K562 (cell line): ENCODE data around the gene ATXN1. TPM values are rescaled to one million over a fixed set of nuclear protein-coding genes. Genes with fewer than 3 reads are reported as not detected.

Experiments
- ATAC-seq: fragments of 200-7000 bp; cut with Tn5 transposase; 3 replicates; pipeline ENCODE4 v1.9.1; 2020; ENCODE audit warnings: moderate library complexity
- BruUV-seq: library from RNA; stranded (reverse); fragments of 400-500 nt; replicated peaks from 2 replicates; lab custom pipeline; 2021; lab: Mats Ljungman, UMichigan
- CTCF ChIA-PET: fragments of 300-600 bp; formaldehyde crosslinking; extraction: SDS; loops from one replicate; lab custom pipeline; 2021; ENCODE audit warnings: low intra/inter-chr PET ratio; lab: Yijun Ruan, JAX
- POLR2A ChIA-PET: fragments of 300-600, 350-650 bp; sonication (Branson Sonifier 250); formaldehyde crosslinking; extraction: SDS; loops from one replicate; lab custom pipeline; 2021; ENCODE audit warnings: antibody characterized with exemption, inconsistent platforms; lab: Yijun Ruan, JAX
- DNase-seq, 4 experiments: peaks; one replicate each; pipeline versions ENCODE4 v3.0.0 to v3.0.0-alpha.2; 2011 to 2018; ENCODE audit warnings: low spot score in 3 of 4, mixed read lengths in 3 of 4; ENCODE audit errors: extremely low read depth in 1 of 4
- FAIRE-seq: peaks from 2 replicates; lab custom pipeline; 2011; peaks lifted over from hg19 to GRCh38; lab: Jason Lieb, UNC
- H2AFZ ChIP-seq: 2 replicates; pipeline ENCODE4 v1.6.0; 2011; ENCODE audit warnings: low read depth, low read length, control low read depth, inconsistent platforms
- H3K27ac ChIP-seq: fragments of 200-600 bp; 3 replicates; pipeline ENCODE4 v1.8.0; 2011; ENCODE audit warnings: low read depth, mild to moderate bottlenecking, control low read depth, inconsistent platforms, low read length, moderate library complexity, mixed read lengths; ENCODE audit errors: extremely low read depth
- H3K27me3 ChIP-seq, 2 experiments: fragments of 300-600 bp in 1 of 2; 2 replicates in 1 of 2; 3 replicates in 1 of 2; pipeline versions ENCODE4 v1.6.0 to v1.8.0; 2011; ENCODE audit warnings: inconsistent platforms in 2 of 2, low read length in 2 of 2, mild to moderate bottlenecking in 1 of 2, mixed read lengths in 1 of 2, moderate library complexity in 1 of 2; ENCODE audit not compliant: control insufficient read depth in 2 of 2, insufficient read depth in 2 of 2
- H3K36me3 ChIP-seq: fragments of 300-600 bp; 3 replicates; pipeline ENCODE4 v1.8.0; 2011; ENCODE audit warnings: mild to moderate bottlenecking, low read length, inconsistent platforms; ENCODE audit not compliant: control insufficient read depth, insufficient read depth
- H3K4me1 ChIP-seq, 2 experiments: fragments of 200-600 bp in 1 of 2; replicated peaks in 1 of 2; 2 replicates in 1 of 2; 3 replicates in 1 of 2; pipeline versions ENCODE4 v1.5.1 to v1.8.0; 2011; ENCODE audit warnings: inconsistent platforms in 2 of 2, low read length in 2 of 2, mild to moderate bottlenecking in 1 of 2, mixed read lengths in 1 of 2, moderate library complexity in 1 of 2; ENCODE audit not compliant: control insufficient read depth in 2 of 2, insufficient read depth in 2 of 2
- H3K4me2 ChIP-seq: 2 replicates; pipeline ENCODE4 v1.6.1; 2011; ENCODE audit warnings: low read length, control low read depth, inconsistent platforms, mixed read lengths; ENCODE audit not compliant: insufficient read depth
- H3K4me3 ChIP-seq: fragments of 200-600 bp; sonication (generic), shearing (Covaris generic); 2 replicates; pipeline ENCODE4 v1.5.1; 2016; ENCODE audit warnings: control low read depth, inconsistent platforms
- H3K79me2 ChIP-seq: fragments of 200-600 bp; 3 replicates; pipeline ENCODE4 v1.8.0; 2011; ENCODE audit warnings: low read length, inconsistent platforms; ENCODE audit not compliant: control insufficient read depth, insufficient read depth
- H3K9ac ChIP-seq, 2 experiments: 2 replicates each; pipeline versions ENCODE4 v1.6.0 to v1.6.1; 2011; ENCODE audit warnings: low read depth in 2 of 2, low read length in 2 of 2, control low read depth in 1 of 2, inconsistent platforms in 1 of 2, mild to moderate bottlenecking in 1 of 2, mixed read lengths in 1 of 2; ENCODE audit not compliant: insufficient read depth in 1 of 2
- H3K9me1 ChIP-seq: one replicate; pipeline ENCODE4 v1.6.0; 2011; ENCODE audit warnings: inconsistent platforms, mild to moderate bottlenecking, low read length, moderate library complexity; ENCODE audit not compliant: control insufficient read depth, insufficient read depth
- H3K9me3 ChIP-seq: replicated peaks from 2 replicates; pipeline ENCODE4 v1.5.1; 2011; ENCODE audit warnings: low read depth, low read length, inconsistent platforms; ENCODE audit not compliant: control insufficient read depth, insufficient read depth
- H4K20me1 ChIP-seq: replicated peaks from 2 replicates; pipeline ENCODE4 v1.6.1; 2011; ENCODE audit warnings: low read length, inconsistent platforms, mixed read lengths; ENCODE audit not compliant: control insufficient read depth, insufficient read depth
- CC2D1A ChIP-seq: fragments of 450-650 bp; IDR thresholded peaks from 2 replicates; pipeline ENCODE4 v1.6.1; 2017; ENCODE audit warnings: mild to moderate bottlenecking
- CCAR2 ChIP-seq: fragments of 200-400 bp; formaldehyde crosslinking; IDR thresholded peaks from 2 replicates; pipeline ENCODE4 v1.6.1; 2017; ENCODE audit warnings: mild to moderate bottlenecking, low read depth, low read length
- EWSR1 ChIP-seq: fragments of 450-650 bp; IDR thresholded peaks from 2 replicates; pipeline ENCODE4 v1.6.1; 2018; ENCODE audit warnings: borderline replicate concordance, mild to moderate bottlenecking, low read depth, moderate library complexity; ENCODE audit not compliant: partially characterized antibody
- HCFC1 ChIP-seq: IDR thresholded peaks from 2 replicates; pipeline ENCODE4 v1.6.1; 2012; ENCODE audit warnings: low read depth, low read length, improper control_type of control experiment
- HDAC8 ChIP-seq: fragments of 450-650 bp; IDR thresholded peaks from 2 replicates; pipeline ENCODE4 v1.6.1; 2016; ENCODE audit warnings: mild to moderate bottlenecking, missing genetic modification characterization, moderate library complexity, missing compliant biosample characterization
- JUN ChIP-seq, 2 experiments: sonication (generic) in 1 of 2; formaldehyde crosslinking in 1 of 2; IDR thresholded peaks; 2 replicates each; pipeline versions ENCODE4 v1.6.1 to v1.8.0; 2012 to 2022; ENCODE audit warnings: borderline replicate concordance in 2 of 2, mild to moderate bottlenecking in 2 of 2, improper control_type of control experiment in 1 of 2, low read depth in 1 of 2, low read length in 1 of 2, missing genetic modification reagents in 1 of 2
- RHOXF2B ChIP-seq: fragments of 250-450 bp; sonication (Bioruptor Pico); conservative IDR thresholded peaks from 2 replicates; pipeline ENCODE4 v1.5.1; 2021
- SAFB2 ChIP-seq: fragments of 200-400 bp; formaldehyde crosslinking; IDR thresholded peaks from 2 replicates; pipeline ENCODE4 v1.6.1; 2018; ENCODE audit warnings: borderline replicate concordance, low read length, low read depth, moderate library complexity; ENCODE audit not compliant: severe bottlenecking
- ZBTB26 ChIP-seq: fragments of 450-650 bp; formaldehyde crosslinking; IDR thresholded peaks from 2 replicates; pipeline ENCODE4 v1.4.0; 2022; ENCODE audit warnings: missing genetic modification characterization
- ZNF282 ChIP-seq: sonication (generic); formaldehyde crosslinking; IDR thresholded peaks from 2 replicates; pipeline ENCODE4 v1.8.1; 2023; ENCODE audit warnings: missing genetic modification reagents
- WGBS: fragments of 100-300 bp; shearing (Covaris generic); methylation state at CpG from one replicate; pipeline ENCODE4 v1.1.6; 2016; ENCODE audit warnings: low coverage, mixed read lengths; ENCODE audit not compliant: insufficient coverage; ENCODE audit errors: missing lambda C conversion rate; 5-methylcytosine and 5-hydroxymethylcytosine counted together
- in situ Hi-C: fragments of 300-500 bp; cut with MboI; formaldehyde crosslinking; loops from 4 replicates; pipeline ENCODE4 v1.15.0; 2018; ENCODE audit warnings: inconsistent platforms, mixed read lengths
- intact Hi-C: fragments of 100-400 bp; cut with micrococcal nuclease; formaldehyde crosslinking; loops from 2 replicates; pipeline ENCODE4 v1.14.2; 2022
- polyA plus RNA-seq, 8 experiments: library from polyadenylated mRNA; depleted of rRNA in 4 of 8; stranded (reverse) in 5 of 8; unstranded in 3 of 8; fragments of >200 nt; fragmentation: Nextera tagmentation in 2 of 8; fragmentation: Illumina TruSeq in 1 of 8; extraction: Ambion mirVana in 2 of 8; extraction: Trizol in 1 of 8; gene quantifications; 2 replicates each; pipeline versions ENCODE4 v1.2.1 to v1.2.3, GENCODE V29; 2011 to 2014; ENCODE audit warnings: inconsistent platforms in 1 of 8, missing spikeins in 1 of 8
- total RNA-seq, 7 experiments: library from RNA; depleted of rRNA in 6 of 7; stranded (reverse); fragments of >200 nt in 6 of 7; fragmentation: Illumina TruSeq in 2 of 7; extraction: Trizol in 2 of 7; gene quantifications; 2 replicates each; pipeline versions ENCODE4 v1.2.1 to v1.2.3, GENCODE V29; 2011 to 2021; ENCODE audit warnings: low replicate concordance in 1 of 7
- TF ChIP-seq, protein P1 (sequence below): sonication (generic); formaldehyde crosslinking; IDR thresholded peaks from 2 replicates; pipeline ENCODE4 v1.5.0; 2020; ENCODE audit warnings: missing genetic modification reagents

The ATXN1 gene
- total and polyA plus RNA-seq, 9 of the 15 experiments (the other 6 are each of a cell fraction or from before 2014, with no cell fraction given) = under 0.01 to 1.2 (median 0.58) TPM

GRCh38 chr6:16542070-16542469 lies 219.2 kb downstream of the ATXN1 start:
- Histone ChIP-seq H3K27me3 (peaks cover 5 to 37% of the 10 kb centered on the region in 2 experiments; a peak in 3 of 5 replicates), H3K9me1 (no peaks in the 10 kb centered on the region), H4K20me1 (no peaks in the 10 kb centered on the region), H3K36me3 (no peaks in the 10 kb centered on the region), H3K4me2 (no peak overlapping the region), H3K9ac (no peak overlapping the region), H3K4me1 (no peaks in the 10 kb centered on the region), H2AFZ (no peak overlapping the region), H3K4me3 (no peak overlapping the region), H3K27ac (no peak overlapping the region), H3K9me3 (no peaks in the 10 kb centered on the region), H3K79me2 (no peaks in the 10 kb centered on the region)
- ChIA-PET CTCF (no interaction called here), POLR2A (no interaction called here)
- ATAC-seq (no peak), FAIRE-seq (no peak), DNase-seq (no peak)
- in situ Hi-C loops = no loop called here
- BruUV-seq = no TSS peak
- WGBS = 0% methylated on average over 7 of the region's 7 CpGs
- no peak for TF ChIP-seq HCFC1
- TF ChIP-seq HDAC8 (tag) = no peak
- no peak for TF ChIP-seq ZNF282 (CRISPR knock-in tag)
- no peak for TF ChIP-seq ZBTB26
- TF ChIP-seq EWSR1 = no peak
- TF ChIP-seq CC2D1A = no peak
- TF ChIP-seq, protein P1, sequence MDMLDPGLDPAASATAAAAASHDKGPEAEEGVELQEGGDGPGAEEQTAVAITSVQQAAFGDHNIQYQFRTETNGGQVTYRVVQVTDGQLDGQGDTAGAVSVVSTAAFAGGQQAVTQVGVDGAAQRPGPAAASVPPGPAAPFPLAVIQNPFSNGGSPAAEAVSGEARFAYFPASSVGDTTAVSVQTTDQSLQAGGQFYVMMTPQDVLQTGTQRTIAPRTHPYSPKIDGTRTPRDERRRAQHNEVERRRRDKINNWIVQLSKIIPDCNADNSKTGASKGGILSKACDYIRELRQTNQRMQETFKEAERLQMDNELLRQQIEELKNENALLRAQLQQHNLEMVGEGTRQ (CRISPR knock-in tag) = no peak
- no peak for TF ChIP-seq JUN (IDR thresholded peaks at IDR 0.05; ENCODE audit: borderline replicate concordance, low read depth, low read length)
- TF ChIP-seq JUN (CRISPR knock-in tag; IDR thresholded peaks at IDR 0.05; ENCODE audit: borderline replicate concordance) = no peak
- TF ChIP-seq SAFB2 = no peak
- TF ChIP-seq RHOXF2B (CRISPR knock-in tag) = no peak
- no peak for TF ChIP-seq CCAR2
- intact Hi-C loops = no loop called here
